Keratinocyte (primary cell): Measurements from ENCODE around the gene ATP8A2. TPM values are rescaled to one million over a fixed set of nuclear protein-coding genes. Genes with fewer than 3 reads are reported as not detected.

ENCODE experiments used
- DNase-seq: peaks from one replicate; pipeline ENCODE4 v3.0.0-alpha.2; 2011; ENCODE audit warnings: low read depth, missing footprints, low spot score
- FAIRE-seq: peaks from 2 replicates; lab custom pipeline; 2011; peaks lifted over from hg19 to GRCh38; lab: Jason Lieb, UNC
- H2AFZ ChIP-seq: 2 replicates; pipeline ENCODE4 v1.6.0; 2012; ENCODE audit warnings: low read length, control low read depth, inconsistent platforms; ENCODE audit not compliant: control insufficient read depth
- H3K27ac ChIP-seq: 2 replicates; pipeline ENCODE4 v1.5.1; 2011; ENCODE audit warnings: low read length; ENCODE audit not compliant: control insufficient read depth, insufficient read depth
- H3K27me3 ChIP-seq: 3 replicates; pipeline ENCODE4 v1.6.0; 2011; ENCODE audit warnings: low read length; ENCODE audit not compliant: control insufficient read depth, insufficient read depth; ENCODE audit errors: extremely low read depth
- H3K36me3 ChIP-seq, 2 experiments: 2 replicates in 1 of 2; 3 replicates in 1 of 2; pipeline ENCODE4 v1.5.1; 2011; ENCODE audit warnings: low read length in 2 of 2, mild to moderate bottlenecking in 1 of 2; ENCODE audit not compliant: control insufficient read depth in 2 of 2, insufficient read depth in 2 of 2; ENCODE audit errors: extremely low read depth in 1 of 2
- H3K4me1 ChIP-seq: 3 replicates; pipeline ENCODE4 v1.5.1; 2011; ENCODE audit warnings: low read length; ENCODE audit not compliant: control insufficient read depth, insufficient read depth; ENCODE audit errors: extremely low read depth
- H3K4me2 ChIP-seq: 3 replicates; pipeline ENCODE4 v1.6.0; 2011; ENCODE audit warnings: low read depth, low read length; ENCODE audit not compliant: control insufficient read depth, insufficient read depth; ENCODE audit errors: extremely low read depth
- H3K4me3 ChIP-seq, 3 experiments: fragments of 200-600 bp in 1 of 3; sonication (generic) in 1 of 3; 2 replicates in 2 of 3; 3 replicates in 1 of 3; pipeline ENCODE4 v1.5.1; 2011 to 2016; ENCODE audit warnings: low read length in 3 of 3, mild to moderate bottlenecking in 3 of 3, control low read depth in 2 of 3, inconsistent platforms in 1 of 3, low read depth in 1 of 3, mixed read lengths in 1 of 3, mixed run types in 1 of 3, moderate library complexity in 1 of 3; ENCODE audit not compliant: control insufficient read depth in 2 of 3, insufficient read depth in 2 of 3; ENCODE audit errors: extremely low read depth in 1 of 3
- H3K79me2 ChIP-seq: 2 replicates; pipeline ENCODE4 v1.6.0; 2012; ENCODE audit warnings: low read length; ENCODE audit not compliant: control insufficient read depth, insufficient read depth
- H3K9ac ChIP-seq: 3 replicates; pipeline ENCODE4 v1.6.0; 2011; ENCODE audit warnings: low read length; ENCODE audit not compliant: control insufficient read depth, insufficient read depth; ENCODE audit errors: extremely low read depth
- H3K9me1 ChIP-seq: 3 replicates; pipeline ENCODE4 v1.6.0; 2011; ENCODE audit warnings: low read length; ENCODE audit not compliant: control insufficient read depth, insufficient read depth; ENCODE audit errors: extremely low read depth
- H3K9me3 ChIP-seq: 2 replicates; pipeline ENCODE4 v1.5.1; 2012; ENCODE audit warnings: low read depth, low read length; ENCODE audit not compliant: control insufficient read depth
- H4K20me1 ChIP-seq: 3 replicates; pipeline ENCODE4 v1.6.0; 2011; ENCODE audit warnings: low read length; ENCODE audit not compliant: control insufficient read depth, insufficient read depth; ENCODE audit errors: extremely low read depth
- EZH2 ChIP-seq: IDR thresholded peaks from one replicate; pipeline ENCODE4 v1.6.1; 2012; ENCODE audit warnings: inconsistent platforms, mild to moderate bottlenecking, low read length, moderate library complexity
- dilution Hi-C: fragments of 300-500 bp; cut with MboI; formaldehyde crosslinking; loops from one replicate; pipeline ENCODE4 v1.7.0; 2020; ENCODE audit warnings: low sequenced_read_pairs; ENCODE audit not compliant: extremely low pct_ligation_motif_present
- polyA plus RNA-seq, 5 experiments: library from polyadenylated mRNA; depleted of rRNA in 3 of 5; stranded (reverse) in 3 of 5; stranded (forward) in 1 of 5; unstranded in 1 of 5; fragments of >200 nt; gene quantifications; 1 replicate in 1 of 5; 2 replicates in 3 of 5; 3 replicates in 1 of 5; pipeline versions ENCODE4 v1.2.1 to v1.2.3, GENCODE V29; 2011 to 2012; ENCODE audit warnings: missing spikeins in 2 of 5, low read depth in 1 of 5, low replicate concordance in 1 of 5
- TF ChIP-seq, protein P1 (sequence below), 3 experiments: IDR thresholded peaks in 1 of 3; conservative IDR thresholded peaks in 1 of 3; optimal IDR thresholded peaks in 1 of 3; 2 replicates in 2 of 3; 3 replicates in 1 of 3; pipeline versions ENCODE3 to v1.5.1; 2011; ENCODE audit warnings: low read length in 3 of 3, mild to moderate bottlenecking in 3 of 3, moderate library complexity in 2 of 3, control low read depth in 1 of 3, inconsistent platforms in 1 of 3; ENCODE audit not compliant: insufficient read depth in 2 of 3; ENCODE audit errors: extremely low read depth in 1 of 3

ATP8A2 gene
- polyA plus RNA-seq, 1 donor (not counting 4 experiments of a cell fraction or from before 2014, with no cell fraction given) = 0.16 TPM

DNA sequence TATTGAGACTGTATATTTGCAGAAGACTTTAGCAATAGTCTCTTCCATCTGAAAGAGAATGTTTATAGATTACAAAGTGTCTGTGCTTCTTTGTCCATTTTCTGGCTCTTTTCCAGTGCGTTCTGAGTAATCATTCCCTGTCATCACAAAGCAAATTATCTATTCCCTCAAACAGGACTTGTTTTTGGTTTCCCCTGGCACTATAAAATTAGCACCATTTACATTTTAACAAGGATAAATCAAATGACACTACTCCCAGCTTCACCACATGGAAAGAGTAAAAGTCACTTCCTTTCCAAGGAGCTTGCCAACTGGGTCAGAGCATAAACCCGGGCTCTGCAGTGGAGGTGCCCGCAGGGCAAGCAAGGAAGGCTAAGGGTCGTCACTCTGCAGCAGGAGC, 591.9 kb downstream of the ATP8A2 start:
- Histone ChIP-seq H3K27ac (no peak overlapping the region), H3K9ac (no peak overlapping the region), H2AFZ (no peak overlapping the region), H3K36me3 (no peaks in the 10 kb centered on the region), H3K9me1 (no peaks in the 10 kb centered on the region), H4K20me1 (no peaks in the 10 kb centered on the region), H3K27me3 (no peaks in the 10 kb centered on the region), H3K4me2 (no peak overlapping the region), H3K4me3 (no peak overlapping the region), H3K4me1 (no peaks in the 10 kb centered on the region), H3K79me2 (no peaks in the 10 kb centered on the region), H3K9me3 (no peaks in the 10 kb centered on the region)
- DNase-seq (no peak), FAIRE-seq (no peak)
- dilution Hi-C loops = no loop called here
- TF ChIP-seq EZH2 = no peak
- TF ChIP-seq, protein P1, sequence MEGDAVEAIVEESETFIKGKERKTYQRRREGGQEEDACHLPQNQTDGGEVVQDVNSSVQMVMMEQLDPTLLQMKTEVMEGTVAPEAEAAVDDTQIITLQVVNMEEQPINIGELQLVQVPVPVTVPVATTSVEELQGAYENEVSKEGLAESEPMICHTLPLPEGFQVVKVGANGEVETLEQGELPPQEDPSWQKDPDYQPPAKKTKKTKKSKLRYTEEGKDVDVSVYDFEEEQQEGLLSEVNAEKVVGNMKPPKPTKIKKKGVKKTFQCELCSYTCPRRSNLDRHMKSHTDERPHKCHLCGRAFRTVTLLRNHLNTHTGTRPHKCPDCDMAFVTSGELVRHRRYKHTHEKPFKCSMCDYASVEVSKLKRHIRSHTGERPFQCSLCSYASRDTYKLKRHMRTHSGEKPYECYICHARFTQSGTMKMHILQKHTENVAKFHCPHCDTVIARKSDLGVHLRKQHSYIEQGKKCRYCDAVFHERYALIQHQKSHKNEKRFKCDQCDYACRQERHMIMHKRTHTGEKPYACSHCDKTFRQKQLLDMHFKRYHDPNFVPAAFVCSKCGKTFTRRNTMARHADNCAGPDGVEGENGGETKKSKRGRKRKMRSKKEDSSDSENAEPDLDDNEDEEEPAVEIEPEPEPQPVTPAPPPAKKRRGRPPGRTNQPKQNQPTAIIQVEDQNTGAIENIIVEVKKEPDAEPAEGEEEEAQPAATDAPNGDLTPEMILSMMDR (optimal IDR thresholded peaks at IDR 0.05 in 1 of 3, IDR thresholded peaks at IDR 0.05 in 1 of 3, conservative IDR thresholded peaks at IDR 0.05 in 1 of 3; ENCODE audit: extremely low read depth in 1 of 3, insufficient read depth in 2 of 3, low read length in 3 of 3) = no peak

DNA sequence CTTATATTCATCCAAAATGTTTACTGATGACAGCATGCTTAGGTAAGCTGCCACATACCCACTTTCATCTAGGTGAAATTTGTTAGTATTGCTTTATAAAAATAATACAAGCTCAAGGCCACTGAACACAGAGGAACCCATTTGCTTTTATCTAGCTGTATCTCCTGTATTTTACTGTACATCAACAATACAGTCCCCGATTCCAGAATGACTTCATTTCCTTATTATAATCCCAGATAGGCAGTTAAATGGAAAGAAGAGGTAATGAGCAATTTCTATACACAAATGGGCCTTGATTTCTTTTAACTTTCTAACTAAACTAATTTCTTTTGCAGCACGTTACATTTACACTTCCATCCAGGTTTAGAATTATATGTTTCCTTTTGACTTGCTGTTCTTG, 593.8 kb downstream of the ATP8A2 start:
- TF ChIP-seq EZH2 = no peak
- TF ChIP-seq, protein P1 (optimal IDR thresholded peaks at IDR 0.05 in 1 of 3, IDR thresholded peaks at IDR 0.05 in 1 of 3, conservative IDR thresholded peaks at IDR 0.05 in 1 of 3; ENCODE audit: extremely low read depth in 1 of 3, insufficient read depth in 2 of 3, low read length in 3 of 3) = no peak
- Histone ChIP-seq H2AFZ (no peak overlapping the region), H3K4me3 (no peak overlapping the region), H3K9ac (no peak overlapping the region), H3K79me2 (no peaks in the 10 kb centered on the region), H3K9me3 (no peaks in the 10 kb centered on the region), H3K4me1 (no peaks in the 10 kb centered on the region), H4K20me1 (no peaks in the 10 kb centered on the region), H3K36me3 (no peaks in the 10 kb centered on the region), H3K4me2 (no peak overlapping the region), H3K27me3 (no peaks in the 10 kb centered on the region), H3K9me1 (no peaks in the 10 kb centered on the region), H3K27ac (no peak overlapping the region)
- dilution Hi-C loops = no loop called here
- no peak for DNase-seq
- no peak for FAIRE-seq
